ENCODE measurements around the gene ACMSD. TPM values are rescaled to one million over a fixed set of nuclear protein-coding genes. Genes with fewer than 3 reads are reported as not detected.
"Not testable (repeated sequence)": the region's sequence is repeated elsewhere in the genome, so short reads cannot be mapped to it uniquely, and the experiment has no call there.

Gene ACMSD
- total and polyA plus RNA-seq, 2 donors = not detected

- Histone ChIP-seq H3K4me3 (ENCODE audit: low read depth, low read length) (no peak overlapping the region), H3K36me3 (ENCODE audit: insufficient read depth) (no peaks in the 10 kb centered on the region), H3K27ac (ENCODE audit: low read depth) (no peak overlapping the region), H3K4me1 (ENCODE audit: insufficient read depth) (no peaks in the 10 kb centered on the region)
- 91% methylated on average over 1 of the region's 1 CpG for WGBS
- no peak for DNase-seq (ENCODE audit: extremely low spot score)
Observed at GRCh38 chr2:134900151-134900550, 61.7 kb downstream of the ACMSD start.

GRCh38 chr2:134903701-134904100 lies 65.3 kb downstream of the ACMSD start:
- not testable (repeated sequence) for H3K4me3 ChIP-seq (ENCODE audit: low read depth, low read length); H3K27ac ChIP-seq (ENCODE audit: low read depth); H3K36me3 ChIP-seq (ENCODE audit: insufficient read depth); DNase-seq (ENCODE audit: extremely low spot score); H3K4me1 ChIP-seq (ENCODE audit: insufficient read depth)
- 89% methylated on average over 13 of the region's 13 CpGs for WGBS

- WGBS = 98% methylated on average over 2 of the region's 2 CpGs
- Histone ChIP-seq H3K4me1 (ENCODE audit: insufficient read depth) (no peaks in the 10 kb centered on the region), H3K27ac (ENCODE audit: low read depth) (no peak overlapping the region), H3K4me3 (ENCODE audit: low read depth, low read length) (no peak overlapping the region), H3K36me3 (ENCODE audit: insufficient read depth) (no peaks in the 10 kb centered on the region)
- no peak for DNase-seq (ENCODE audit: extremely low spot score)
Observed at GRCh38 chr2:134905168-134905567, 66.8 kb downstream of the ACMSD start.

GRCh38 chr2:134906726-134907125 lies 68.3 kb downstream of the ACMSD start:
- DNase-seq (ENCODE audit: extremely low spot score) = no peak
- H3K36me3 ChIP-seq (ENCODE audit: insufficient read depth) = no peaks in the 10 kb centered on the region
- no peak overlapping the region for H3K4me3 ChIP-seq (ENCODE audit: low read depth, low read length)
- H3K4me1 ChIP-seq (ENCODE audit: insufficient read depth) = no peaks in the 10 kb centered on the region
- WGBS = 66% methylated on average over 2 of the region's 2 CpGs
- no peak overlapping the region for H3K27ac ChIP-seq (ENCODE audit: low read depth)

- H3K27ac ChIP-seq (ENCODE audit: low read depth); H3K4me3 ChIP-seq (ENCODE audit: low read depth, low read length); H3K4me1 ChIP-seq (ENCODE audit: insufficient read depth); DNase-seq (ENCODE audit: extremely low spot score); H3K36me3 ChIP-seq (ENCODE audit: insufficient read depth): not testable (repeated sequence)
- WGBS = 88% methylated on average over 1 of the region's 1 CpG
Observed at GRCh38 chr2:134907441-134908116, 69.2 kb downstream of the ACMSD start.

- Histone ChIP-seq H3K4me1 (ENCODE audit: insufficient read depth) (no peaks in the 10 kb centered on the region), H3K27ac (ENCODE audit: low read depth) (no peak overlapping the region)
Observed at GRCh38 chr2:134910763-134911399, 72.5 kb downstream of the ACMSD start.

GRCh38 chr2:134911400-134911785 lies 73.0 kb downstream of the ACMSD start:
- Histone ChIP-seq H3K27ac (ENCODE audit: low read depth) (no peak overlapping the region), H3K4me1 (ENCODE audit: insufficient read depth) (no peaks in the 10 kb centered on the region), H3K36me3 (ENCODE audit: insufficient read depth) (no peaks in the 10 kb centered on the region), H3K4me3 (ENCODE audit: low read depth, low read length) (no peak overlapping the region)
- no peak for DNase-seq (ENCODE audit: extremely low spot score)
- WGBS = 82% methylated on average over 3 of the region's 3 CpGs

More at GRCh38 chr2:134910763-134911399, 72.5 kb downstream of the ACMSD start:
- Histone ChIP-seq H3K4me3 (ENCODE audit: low read depth, low read length) (no peak overlapping the region), H3K36me3 (ENCODE audit: insufficient read depth) (no peaks in the 10 kb centered on the region)
- DNase-seq (ENCODE audit: extremely low spot score) = no peak
- WGBS = 84% methylated on average over 2 of the region's 2 CpGs

GRCh38 chr2:134912361-134912760 lies 73.9 kb downstream of the ACMSD start:
- H3K4me3 ChIP-seq (ENCODE audit: low read depth, low read length) = no peak overlapping the region
- no peak for DNase-seq (ENCODE audit: extremely low spot score)
- H3K36me3 ChIP-seq (ENCODE audit: insufficient read depth) = no peaks in the 10 kb centered on the region
- H3K27ac ChIP-seq (ENCODE audit: low read depth) = no peak overlapping the region
- peaks cover 2% of the 10 kb centered on the region for H3K4me1 ChIP-seq (ENCODE audit: insufficient read depth)

- Histone ChIP-seq H3K4me1 (ENCODE audit: insufficient read depth) (peaks cover 2% of the 10 kb centered on the region), H3K27ac (ENCODE audit: low read depth) (peak overlapping the region; percentile 92), H3K36me3 (ENCODE audit: insufficient read depth) (no peaks in the 10 kb centered on the region), H3K4me3 (ENCODE audit: low read depth, low read length) (peak overlapping the region; percentile 98)
- WGBS = 38% methylated on average over 16 of the region's 16 CpGs
- no peak for DNase-seq (ENCODE audit: extremely low spot score)
Observed at GRCh38 chr2:134917360-134917865, 79.0 kb downstream of the ACMSD start.

- peak overlapping the region; percentile 98 for H3K4me3 ChIP-seq (ENCODE audit: low read depth, low read length)
- under 1% methylated on average over 36 of the region's 38 CpGs for WGBS
- no peaks in the 10 kb centered on the region for H3K36me3 ChIP-seq (ENCODE audit: insufficient read depth)
- H3K4me1 ChIP-seq (ENCODE audit: insufficient read depth) = peaks cover 2% of the 10 kb centered on the region
- no peak for DNase-seq (ENCODE audit: extremely low spot score)
- peak overlapping the region; percentile 92 for H3K27ac ChIP-seq (ENCODE audit: low read depth)
Observed at GRCh38 chr2:134917888-134918525, 79.6 kb downstream of the ACMSD start.

GRCh38 chr2:134918526-134919340 lies 80.3 kb downstream of the ACMSD start, which contains the start of gene CCNT2:
CCNT2 (plus strand) TSS chr2:134918822; CDS start chr2:134918855, 33 bp downstream.
- H3K27ac ChIP-seq (ENCODE audit: low read depth) = peak within 1 kb of the TSS; percentile 99
- H3K4me1 ChIP-seq (ENCODE audit: insufficient read depth) = peaks cover 2% of the 10 kb centered on the region
- DNase-seq (ENCODE audit: extremely low spot score) = peak; percentile 98
- no peaks in the 10 kb centered on the region for H3K36me3 ChIP-seq (ENCODE audit: insufficient read depth)
- H3K4me3 ChIP-seq (ENCODE audit: low read depth, low read length) = peak within 1 kb of the TSS; percentile 98
- WGBS = under 1% methylated on average over 81 of the region's 83 CpGs

GRCh38 chr2:134919341-134920210 lies 81.2 kb downstream of the ACMSD start:
- H3K36me3 ChIP-seq (ENCODE audit: insufficient read depth) = no peaks in the 10 kb centered on the region
- peak; percentile 8 for DNase-seq (ENCODE audit: extremely low spot score)
- H3K27ac ChIP-seq (ENCODE audit: low read depth) = peak overlapping the region; percentile 99
- H3K4me1 ChIP-seq (ENCODE audit: insufficient read depth) = peaks cover 2% of the 10 kb centered on the region
- H3K4me3 ChIP-seq (ENCODE audit: low read depth, low read length) = peak overlapping the region; percentile 98
- 2% methylated on average over 30 of the region's 30 CpGs for WGBS

Measured in urinary bladder (tissue), 4 donors.